Activated naive CD8-positive, alpha-beta T cell treated with anti-CD3 and anti-CD28 coated beads, Interleukin-2, amount 50 U/mL, for 24 hours (primary cell): ENCODE results near the gene SPEM3.
"Not testable (repeated sequence)": the region's sequence is repeated elsewhere in the genome, so short reads cannot be mapped to it uniquely, and the experiment has no call there.

Experiments used
- ATAC-seq: fragments of 150-1000 bp; cut with Tn5 transposase; one replicate; pipeline ENCODE4 v1.10.0; 2021
- DNase-seq: peaks from one replicate; pipeline ENCODE4 v3.0.0; 2021
- H3K27ac Mint-ChIP-seq: one replicate; pipeline ENCODE4 v1.8.0; 2021; ENCODE audit warnings: mild to moderate bottlenecking, mixed read lengths
- H3K27me3 Mint-ChIP-seq: one replicate; pipeline ENCODE4 v1.8.0; 2021; ENCODE audit warnings: mixed read lengths
- H3K36me3 Mint-ChIP-seq: one replicate; pipeline ENCODE4 v1.8.0; 2021; ENCODE audit warnings: low read depth, mixed read lengths
- H3K4me1 Mint-ChIP-seq: one replicate; pipeline ENCODE4 v1.8.0; 2021; ENCODE audit warnings: mixed read lengths
- H3K4me3 Mint-ChIP-seq: one replicate; pipeline ENCODE4 v1.8.0; 2021; ENCODE audit warnings: mild to moderate bottlenecking, moderate library complexity, mixed read lengths
- H3K9me3 Mint-ChIP-seq: one replicate; pipeline ENCODE4 v1.8.0; 2021; ENCODE audit warnings: mixed read lengths

SPEM3 gene

GRCh38 chr17:7463372-7463846, 34.8 kb downstream of the SPEM3 start:
- Mint-ChIP-seq H3K9me3 (no peaks in the 10 kb centered on the region), H3K36me3 (peaks cover 5% of the 10 kb centered on the region), H3K4me1 (peaks cover 13% of the 10 kb centered on the region), H3K4me3 (no peak overlapping the region), H3K27me3 (no peaks in the 10 kb centered on the region), H3K27ac (no peak overlapping the region)
- ATAC-seq: no peak
- DNase-seq: no peak

GRCh38 chr17:7464081-7464480, 35.4 kb downstream of the SPEM3 start:
- no peak overlapping the region for H3K4me3 Mint-ChIP-seq
- H3K9me3 Mint-ChIP-seq: no peaks in the 10 kb centered on the region
- peaks cover 16% of the 10 kb centered on the region for H3K4me1 Mint-ChIP-seq

GRCh38 chr17:7465597-7466275, 37.1 kb downstream of the SPEM3 start:
- no peak for ATAC-seq
- no peak overlapping the region for H3K4me3 Mint-ChIP-seq

More at GRCh38 chr17:7464081-7464480, 35.4 kb downstream of the SPEM3 start:
- no peak overlapping the region for H3K27ac Mint-ChIP-seq
- peaks cover 6% of the 10 kb centered on the region for H3K36me3 Mint-ChIP-seq
- ATAC-seq (no peak), DNase-seq (no peak)
- no peaks in the 10 kb centered on the region for H3K27me3 Mint-ChIP-seq

GRCh38 chr17:7466318-7466638, 37.6 kb downstream of the SPEM3 start:
- no peak for DNase-seq
- H3K27me3 Mint-ChIP-seq: no peaks in the 10 kb centered on the region
- H3K27ac Mint-ChIP-seq: peak overlapping the region; percentile 71
- no peaks in the 10 kb centered on the region for H3K9me3 Mint-ChIP-seq
- no peak overlapping the region for H3K4me3 Mint-ChIP-seq
- peaks cover 3% of the 10 kb centered on the region for H3K36me3 Mint-ChIP-seq
- H3K4me1 Mint-ChIP-seq: peaks cover 18% of the 10 kb centered on the region
- ATAC-seq: no peak

More at GRCh38 chr17:7465597-7466275, 37.1 kb downstream of the SPEM3 start:
- Mint-ChIP-seq H3K9me3 (no peaks in the 10 kb centered on the region), H3K27me3 (no peaks in the 10 kb centered on the region), H3K4me1 (peaks cover 15% of the 10 kb centered on the region), H3K36me3 (peaks cover 6% of the 10 kb centered on the region), H3K27ac (no peak overlapping the region)
- no peak for DNase-seq

GRCh38 chr17:7466639-7467341, 38.1 kb downstream of the SPEM3 start:
- Mint-ChIP-seq H3K27ac (peak overlapping the region; percentile 71), H3K27me3 (no peaks in the 10 kb centered on the region), H3K4me1 (peaks cover 23% of the 10 kb centered on the region), H3K4me3 (no peak overlapping the region), H3K36me3 (peaks cover 3% of the 10 kb centered on the region), H3K9me3 (no peaks in the 10 kb centered on the region)
- no peak for DNase-seq
- ATAC-seq: no peak

GRCh38 chr17:7467498-7467897, 38.8 kb downstream of the SPEM3 start:
- Mint-ChIP-seq H3K9me3 (no peaks in the 10 kb centered on the region), H3K36me3 (peaks cover 3% of the 10 kb centered on the region), H3K27me3 (no peaks in the 10 kb centered on the region), H3K4me3 (no peak overlapping the region), H3K27ac (peak overlapping the region; percentile 71), H3K4me1 (peaks cover 26% of the 10 kb centered on the region)
- no peak for ATAC-seq
- DNase-seq: no peak

GRCh38 chr17:7468290-7468689, 39.6 kb downstream of the SPEM3 start:
- Mint-ChIP-seq H3K4me3 (no peak overlapping the region), H3K9me3 (no peaks in the 10 kb centered on the region), H3K27ac (no peak overlapping the region), H3K27me3 (no peaks in the 10 kb centered on the region), H3K36me3 (peaks cover 3% of the 10 kb centered on the region), H3K4me1 (peaks cover 26% of the 10 kb centered on the region)
- ATAC-seq (no peak), DNase-seq (no peak)

- Mint-ChIP-seq H3K4me1 (peaks cover 28% of the 10 kb centered on the region), H3K36me3 (peaks cover 2% of the 10 kb centered on the region)
- no peak for ATAC-seq
These were observed 40.2 kb downstream of the SPEM3 start for GRCh38 chr17:7468804-7469389.

GRCh38 chr17:7469843-7470242, 41.2 kb downstream of the SPEM3 start:
- peaks cover 33% of the 10 kb centered on the region for H3K4me1 Mint-ChIP-seq

More at GRCh38 chr17:7468804-7469389, 40.2 kb downstream of the SPEM3 start:
- no peaks in the 10 kb centered on the region for H3K27me3 Mint-ChIP-seq
- no peak overlapping the region for H3K4me3 Mint-ChIP-seq
- H3K27ac Mint-ChIP-seq: no peak overlapping the region
- H3K9me3 Mint-ChIP-seq: no peaks in the 10 kb centered on the region
- DNase-seq: no peak

GRCh38 chr17:7470457-7470973, 41.9 kb downstream of the SPEM3 start:
- H3K9me3 Mint-ChIP-seq, H3K36me3 Mint-ChIP-seq, ATAC-seq, DNase-seq, H3K4me3 Mint-ChIP-seq, H3K27me3 Mint-ChIP-seq: not testable (repeated sequence)
- peak overlapping the region; percentile 39 for H3K27ac Mint-ChIP-seq
- peaks cover 36% of the 10 kb centered on the region for H3K4me1 Mint-ChIP-seq

More at GRCh38 chr17:7469843-7470242, 41.2 kb downstream of the SPEM3 start:
- H3K9me3 Mint-ChIP-seq, ATAC-seq, H3K27ac Mint-ChIP-seq, H3K36me3 Mint-ChIP-seq, H3K4me3 Mint-ChIP-seq, H3K27me3 Mint-ChIP-seq, DNase-seq: not testable (repeated sequence)

GRCh38 chr17:7471729-7472128, 43.1 kb downstream of the SPEM3 start:
- H3K4me3 Mint-ChIP-seq: no peak overlapping the region
- peaks cover 47% of the 10 kb centered on the region for H3K4me1 Mint-ChIP-seq
- H3K36me3 Mint-ChIP-seq: peaks cover 5% of the 10 kb centered on the region
- DNase-seq (no peak), ATAC-seq (no peak)
- H3K9me3 Mint-ChIP-seq: no peaks in the 10 kb centered on the region
- peak overlapping the region; percentile 53 for H3K27ac Mint-ChIP-seq
- H3K27me3 Mint-ChIP-seq: no peaks in the 10 kb centered on the region

GRCh38 chr17:7474767-7475166, 46.1 kb downstream of the SPEM3 start:
- not testable (repeated sequence) for H3K9me3 Mint-ChIP-seq, ATAC-seq, DNase-seq, H3K4me3 Mint-ChIP-seq, H3K36me3 Mint-ChIP-seq, H3K27ac Mint-ChIP-seq, H3K27me3 Mint-ChIP-seq
- H3K4me1 Mint-ChIP-seq: peaks cover 54% of the 10 kb centered on the region

- Mint-ChIP-seq H3K27ac (peak overlapping the region; percentile 54), H3K27me3 (no peaks in the 10 kb centered on the region), H3K4me3 (no peak overlapping the region), H3K36me3 (peaks cover 3% of the 10 kb centered on the region), H3K4me1 (peaks cover 63% of the 10 kb centered on the region), H3K9me3 (no peaks in the 10 kb centered on the region)
- ATAC-seq (no peak), DNase-seq (no peak)
These were observed 47.2 kb downstream of the SPEM3 start for GRCh38 chr17:7475764-7476422.

GRCh38 chr17:7476494-7476893, 47.8 kb downstream of the SPEM3 start:
- Mint-ChIP-seq H3K4me3 (peak overlapping the region; percentile 89), H3K4me1 (peaks cover 62% of the 10 kb centered on the region), H3K9me3 (no peaks in the 10 kb centered on the region), H3K27ac (peak overlapping the region; percentile 54), H3K27me3 (no peaks in the 10 kb centered on the region), H3K36me3 (peaks cover 3% of the 10 kb centered on the region)
- DNase-seq (no peak), ATAC-seq (no peak)
